ENCODE data around the gene CHRND. TPM values are rescaled to one million over a fixed set of nuclear protein-coding genes. Genes with fewer than 3 reads are reported as not detected.

The CHRND gene
- total and polyA plus RNA-seq, 2 of the 13 experiments (the other 11 are each of a cell fraction or from before 2014, with no cell fraction given), result 0.18 TPM; not detected in 1

GRCh38 chr2:232516551-232516950, 9.4 kb upstream of the CHRND start:
- WGBS (ENCODE audit: low lambda C conversion rate), result 14% methylated on average over 3 of the region's 3 CpGs
- Histone ChIP-seq H4K20me1 (ENCODE audit: insufficient read depth, low read length) (no peaks in the 10 kb centered on the region; the same call in 1 of the 2 replicates), H2AFZ (ENCODE audit: low read length) (no peak overlapping the region), H3K36me3 (replicated peaks in 1 of 2; ENCODE audit: control insufficient read depth in 1 of 2, insufficient read depth in 2 of 2, low read length in 2 of 2) (no peaks in the 10 kb centered on the region), H3K4me3 (replicated peaks in 1 of 3; ENCODE audit: insufficient read depth in 1 of 3, low read depth in 2 of 3, low read length in 3 of 3) (no peak overlapping the region), H3K9ac (ENCODE audit: insufficient read depth, low read depth, low read length) (no peak overlapping the region), H3K27me3 (ENCODE audit: control insufficient read depth in 1 of 2, insufficient read depth in 2 of 2, low read length in 2 of 2) (peaks cover 26 to 77% of the 10 kb centered on the region in 2 experiments), H3K79me2 (ENCODE audit: insufficient read depth, low read length) (no peaks in the 10 kb centered on the region), H3K4me1 (ENCODE audit: insufficient read depth, low read length) (no peaks in the 10 kb centered on the region), H3K9me3 (ENCODE audit: low read length) (no peaks in the 10 kb centered on the region), H3K4me2 (ENCODE audit: low read depth, low read length) (no peak overlapping the region), H3K27ac (ENCODE audit: extremely low read length, insufficient read depth, low read length) (no peak overlapping the region)
- intact Hi-C loops (cut with micrococcal nuclease; ENCODE audit: unreplicated experiment) (no loop called here), in situ Hi-C loops (cut with HindIII; ENCODE audit: extremely low pct_ligation_motif_present, low pct_unique_long_range_greater_than_20kb) (loop anchor here (5.0 kb wide), 1 partner anchor 59 kb away; the partner anchor contains the start of gene ALPI)
- no TSS peak for BruUV-seq (replicated peaks)
- ATAC-seq (no peak), FAIRE-seq (no peak), DNase-seq (ENCODE audit: low spot score) (no peak)
- ChIA-PET CTCF (ENCODE audit: low intra/inter-chr PET ratio, low total read pairs) (no interaction called here), POLR2A (no interaction called here)
- TF ChIP-seq ZNF737 (CRISPR knock-in tag; IDR thresholded peaks at IDR 0.05; ENCODE audit: borderline replicate concordance) (no peak), ZNF326 (CRISPR knock-in tag; IDR thresholded peaks at IDR 0.05; ENCODE audit: borderline replicate concordance) (no peak), SNAPC5 (CRISPR knock-in tag; IDR thresholded peaks at IDR 0.05; ENCODE audit: borderline replicate concordance) (no peak), RBM39 (IDR thresholded peaks at IDR 0.05; ENCODE audit: low read depth, low read length, poor library complexity, severe bottlenecking) (no peak), ETV5 (CRISPR knock-in tag; IDR thresholded peaks at IDR 0.05; ENCODE audit: borderline replicate concordance) (no peak), KMT2B (CRISPR knock-in tag; IDR thresholded peaks at IDR 0.05) (no peak), KDM5B (CRISPR knock-in tag; IDR thresholded peaks at IDR 0.05; ENCODE audit: borderline replicate concordance) (no peak), ZBTB34 (CRISPR knock-in tag; IDR thresholded peaks at IDR 0.05) (no peak), PTBP1 (IDR thresholded peaks at IDR 0.05; ENCODE audit: low read depth, low read length, poor library complexity, severe bottlenecking) (no peak), ZBTB8A (CRISPR knock-in tag; IDR thresholded peaks at IDR 0.05; ENCODE audit: borderline replicate concordance, low read depth) (no peak)
